Sigmoid colon (tissue), 4 donors: Measurements from ENCODE around the gene DPH3.

Source experiments
- CTCF ChIP-seq, 4 experiments: fragments of 450-650 bp in 3 of 4; fragments of 200-600 bp in 1 of 4; IDR thresholded peaks; one replicate each; pipeline ENCODE4 v1.5.1; 2016 to 2019; ENCODE audit warnings: antibody characterized with exemption in 4 of 4, mild to moderate bottlenecking in 3 of 4, moderate library complexity in 2 of 4
- EP300 ChIP-seq, 4 donors: sonication (generic); formaldehyde crosslinking; IDR thresholded peaks; one replicate each; pipeline ENCODE4 v1.6.1; 2017; ENCODE audit warnings: antibody characterized with exemption in 4 of 4
- POLR2AphosphoS5 ChIP-seq, 4 donors: sonication (generic); formaldehyde crosslinking; IDR thresholded peaks; one replicate each; pipeline ENCODE4 v1.6.1; 2017; ENCODE audit warnings: antibody characterized with exemption in 4 of 4

DNA sequence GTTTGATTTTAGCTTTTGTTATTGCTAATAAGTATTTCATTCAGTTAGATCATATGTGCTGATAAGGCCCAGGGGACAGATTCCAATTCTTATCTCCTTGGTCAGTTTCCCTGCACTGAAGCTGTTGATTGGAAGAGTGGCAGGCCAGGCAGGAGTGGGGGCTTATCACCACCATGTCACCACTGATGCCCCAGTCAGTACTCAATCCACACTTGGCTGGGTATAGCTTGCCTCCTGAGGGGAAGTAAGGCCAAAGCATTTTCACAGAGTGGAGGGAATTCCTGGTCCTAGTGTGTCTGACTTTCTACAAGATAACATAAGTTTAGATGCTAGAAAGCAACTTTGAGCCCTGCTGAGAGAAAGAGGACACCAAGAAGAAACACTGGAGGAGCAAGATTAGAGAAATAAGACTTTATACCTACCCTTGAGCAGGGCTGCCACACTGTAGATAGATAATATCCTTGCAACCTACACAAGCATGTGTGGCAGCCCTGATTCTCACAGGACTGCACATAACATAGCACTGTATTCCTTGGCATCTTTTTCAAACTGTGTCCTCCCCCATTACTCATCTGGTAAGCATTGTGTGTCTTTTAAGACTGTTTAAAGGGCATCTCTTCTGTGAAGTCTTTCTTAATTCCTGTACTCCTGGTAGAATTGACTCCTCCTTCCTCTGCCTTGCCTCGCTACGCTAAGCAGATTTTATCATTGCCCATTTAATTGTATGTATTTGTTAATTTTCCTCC lies 24.6 kb upstream of the DPH3 start:
- TF ChIP-seq CTCF (IDR thresholded peaks at IDR 0.05) (no peak), POLR2AphosphoS5 (IDR thresholded peaks at IDR 0.05) (no peak), EP300 (IDR thresholded peaks at IDR 0.05) (no peak)
